ACC112 (cell line): ENCODE data around the gene CHID1.

Source experiments
- H2AFZ ChIP-seq: fragments of 200-600 bp; sonication (generic); one replicate; pipeline ENCODE4 v1.6.0; 2017; ENCODE audit warnings: antibody characterized with exemption, low read length; ENCODE audit not compliant: unreplicated experiment
- H3K27ac ChIP-seq: fragments of 200-600 bp; sonication (generic); 2 replicates; pipeline ENCODE4 v1.5.1; 2014; ENCODE audit warnings: low read depth, mild to moderate bottlenecking, antibody characterized with exemption, low read length, moderate library complexity
- H3K27me3 ChIP-seq: fragments of 200-600 bp; sonication (generic); 2 replicates; pipeline ENCODE4 v1.6.1; 2014; ENCODE audit warnings: mild to moderate bottlenecking, antibody characterized with exemption, low read length, moderate library complexity, mixed read lengths; ENCODE audit not compliant: insufficient read depth
- H3K36me3 ChIP-seq: fragments of 200-600 bp; sonication (generic); 2 replicates; pipeline ENCODE4 v1.6.1; 2016; ENCODE audit warnings: mild to moderate bottlenecking, antibody characterized with exemption, low read length, moderate library complexity, mixed read lengths; ENCODE audit not compliant: insufficient read depth
- H3K4me1 ChIP-seq: fragments of 200-600 bp; sonication (generic); one replicate; pipeline ENCODE4 v1.6.1; 2016; ENCODE audit warnings: low read length, mixed read lengths; ENCODE audit not compliant: insufficient read depth, unreplicated experiment, control insufficient read depth
- H3K4me3 ChIP-seq: fragments of 200-600 bp; sonication (generic); 2 replicates; pipeline ENCODE4 v1.5.1; 2014; ENCODE audit warnings: mild to moderate bottlenecking, low read depth, low read length
- H3K79me2 ChIP-seq: fragments of 200-600 bp; sonication (generic); one replicate; pipeline ENCODE4 v1.6.0; 2016; ENCODE audit warnings: low read length; ENCODE audit not compliant: control insufficient read depth, unreplicated experiment, insufficient read depth

Gene CHID1

DNA sequence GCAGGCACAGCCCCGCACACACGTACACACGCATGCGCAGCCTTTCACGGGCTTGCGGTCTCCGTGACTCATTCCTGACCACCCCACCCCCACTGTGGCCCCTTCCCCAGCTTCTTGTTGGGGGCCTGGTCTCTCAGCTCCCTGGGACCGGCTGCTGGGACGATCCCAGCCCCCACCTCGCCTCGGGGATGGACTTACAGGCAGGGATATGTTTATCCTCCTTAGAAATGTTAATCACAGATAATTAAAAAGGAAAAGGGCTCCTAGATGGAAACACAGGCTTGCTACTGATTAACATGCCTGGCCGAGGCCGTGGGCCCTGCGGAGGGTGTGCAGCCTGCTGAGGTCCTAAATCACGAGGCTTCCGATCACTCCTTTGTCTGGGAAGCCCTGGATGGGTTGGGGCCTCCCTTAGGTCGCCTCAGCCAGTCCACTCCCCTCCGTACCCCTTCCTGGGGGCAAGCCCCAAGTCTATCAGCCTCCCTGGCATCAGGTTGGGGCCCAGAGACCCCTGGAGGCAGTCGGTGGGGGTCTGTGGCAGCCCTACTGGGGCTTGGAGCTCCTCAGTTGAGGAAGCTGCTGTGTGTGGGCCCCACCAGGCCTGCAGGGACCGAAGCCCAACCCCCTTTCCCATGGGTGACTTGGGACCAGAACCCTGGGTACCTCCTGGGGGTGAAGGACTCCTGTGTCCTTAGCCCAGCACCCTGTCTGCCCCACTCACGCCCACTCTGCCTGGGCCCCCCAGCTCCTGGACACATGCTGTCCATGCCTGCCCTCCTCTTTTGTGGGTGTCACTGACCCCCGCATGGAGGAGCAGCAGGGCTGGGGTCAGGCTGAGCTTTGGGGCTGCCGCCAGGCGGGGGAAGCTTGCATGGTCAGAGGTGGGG lies 47.3 kb downstream of the CHID1 start:
- H3K4me3 ChIP-seq = no peak overlapping the region
- H3K27me3 ChIP-seq = no peaks in the 10 kb centered on the region
- no peak overlapping the region for H3K27ac ChIP-seq
- H2AFZ ChIP-seq = no peak overlapping the region
- H3K79me2 ChIP-seq = peaks cover 4% of the 10 kb centered on the region
- peaks cover 16% of the 10 kb centered on the region for H3K4me1 ChIP-seq
- no peaks in the 10 kb centered on the region for H3K36me3 ChIP-seq

- no peak overlapping the region for H3K27ac ChIP-seq
- H3K36me3 ChIP-seq = no peaks in the 10 kb centered on the region
These were observed 48.0 kb downstream of the CHID1 start for GRCh38 chr11:862696-863022.

GRCh38 chr11:862081-862661 lies 48.4 kb downstream of the CHID1 start:
- Histone ChIP-seq H3K27ac (no peak overlapping the region), H3K27me3 (no peaks in the 10 kb centered on the region), H3K4me1 (peaks cover 16% of the 10 kb centered on the region), H3K36me3 (no peaks in the 10 kb centered on the region), H2AFZ (no peak overlapping the region), H3K4me3 (no peak overlapping the region), H3K79me2 (peaks cover 4% of the 10 kb centered on the region)

More at GRCh38 chr11:862696-863022, 48.0 kb downstream of the CHID1 start:
- Histone ChIP-seq H3K27me3 (no peaks in the 10 kb centered on the region), H3K79me2 (peaks cover 4% of the 10 kb centered on the region), H3K4me3 (no peak overlapping the region), H3K4me1 (peaks cover 16% of the 10 kb centered on the region), H2AFZ (no peak overlapping the region)

DNA sequence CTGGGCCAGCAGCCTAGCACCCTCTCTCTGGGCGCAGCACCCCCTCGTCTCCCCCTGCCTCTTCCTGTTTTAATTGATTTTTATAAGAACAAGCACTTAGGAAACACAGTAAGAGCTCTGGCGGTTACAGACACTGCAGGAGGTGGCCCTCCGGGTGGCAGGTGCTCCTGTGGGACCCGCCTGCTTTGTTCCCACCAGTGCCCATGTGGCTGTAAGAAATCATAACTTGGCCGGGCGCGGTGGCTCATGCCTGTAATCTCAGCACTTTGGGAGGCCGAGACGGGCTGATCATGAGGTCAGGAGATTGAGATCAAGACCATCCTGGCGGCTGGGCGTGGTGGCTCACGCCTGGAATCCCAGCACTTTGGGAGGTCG lies 49.5 kb downstream of the CHID1 start:
- Histone ChIP-seq H3K79me2 (peaks cover 4% of the 10 kb centered on the region), H3K4me1 (peaks cover 16% of the 10 kb centered on the region), H3K4me3 (no peak overlapping the region), H2AFZ (no peak overlapping the region), H3K27ac (no peak overlapping the region), H3K27me3 (no peaks in the 10 kb centered on the region), H3K36me3 (no peaks in the 10 kb centered on the region)

DNA sequence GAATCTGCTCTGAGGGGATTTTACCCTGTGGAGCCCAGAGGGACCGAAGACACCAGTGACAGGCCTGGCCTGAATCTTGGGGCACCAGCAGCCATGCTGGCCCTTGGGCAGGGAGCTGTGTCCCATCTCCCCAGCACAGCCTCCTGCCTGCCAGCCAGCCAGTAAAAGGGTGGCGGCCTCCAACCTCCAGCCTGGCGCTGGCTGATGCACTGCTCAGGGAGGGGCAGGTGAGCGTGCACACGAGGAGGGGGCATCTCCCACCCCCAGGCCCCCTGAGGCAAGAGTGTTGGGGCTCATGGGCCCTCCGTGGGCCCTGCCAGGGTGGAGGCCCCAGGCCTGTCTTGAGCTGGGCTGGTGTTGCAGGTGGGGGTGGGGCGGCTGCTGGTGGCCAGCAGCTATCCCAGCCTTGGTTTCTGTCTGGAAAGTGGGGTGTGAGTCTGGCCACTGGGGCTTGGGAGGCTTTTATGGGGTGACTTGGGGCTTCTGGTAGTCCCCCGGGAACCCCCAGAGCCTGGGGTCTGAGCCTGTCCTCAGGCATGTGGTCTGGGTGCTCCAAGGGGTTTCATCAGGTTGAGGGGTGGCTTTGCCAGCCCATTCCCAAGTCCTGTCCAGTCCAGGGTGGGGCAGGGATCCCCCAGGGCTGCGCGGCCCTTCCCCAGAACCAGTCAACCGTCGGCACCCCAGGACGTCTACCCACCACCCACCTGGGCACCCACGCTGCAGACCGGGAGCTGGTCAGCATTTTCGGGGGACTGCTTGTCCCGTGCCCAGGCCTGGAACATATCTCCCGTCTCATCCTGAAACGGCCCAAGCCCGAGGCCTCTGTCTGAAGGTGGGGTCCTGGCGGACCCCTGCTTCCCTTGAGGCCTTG lies 50.1 kb downstream of the CHID1 start:
- 0 out of 2 replicates have a peak overlapping the region, but pooled peaks have one; percentile 9 for H3K4me3 ChIP-seq
- peaks cover 4% of the 10 kb centered on the region for H3K79me2 ChIP-seq
- peaks cover 16% of the 10 kb centered on the region for H3K4me1 ChIP-seq
- peak overlapping the region; percentile 10; the same call in 1 of the 2 replicates for H3K27ac ChIP-seq
- no peak overlapping the region for H2AFZ ChIP-seq
- H3K27me3 ChIP-seq = no peaks in the 10 kb centered on the region
- H3K36me3 ChIP-seq = no peaks in the 10 kb centered on the region

DNA sequence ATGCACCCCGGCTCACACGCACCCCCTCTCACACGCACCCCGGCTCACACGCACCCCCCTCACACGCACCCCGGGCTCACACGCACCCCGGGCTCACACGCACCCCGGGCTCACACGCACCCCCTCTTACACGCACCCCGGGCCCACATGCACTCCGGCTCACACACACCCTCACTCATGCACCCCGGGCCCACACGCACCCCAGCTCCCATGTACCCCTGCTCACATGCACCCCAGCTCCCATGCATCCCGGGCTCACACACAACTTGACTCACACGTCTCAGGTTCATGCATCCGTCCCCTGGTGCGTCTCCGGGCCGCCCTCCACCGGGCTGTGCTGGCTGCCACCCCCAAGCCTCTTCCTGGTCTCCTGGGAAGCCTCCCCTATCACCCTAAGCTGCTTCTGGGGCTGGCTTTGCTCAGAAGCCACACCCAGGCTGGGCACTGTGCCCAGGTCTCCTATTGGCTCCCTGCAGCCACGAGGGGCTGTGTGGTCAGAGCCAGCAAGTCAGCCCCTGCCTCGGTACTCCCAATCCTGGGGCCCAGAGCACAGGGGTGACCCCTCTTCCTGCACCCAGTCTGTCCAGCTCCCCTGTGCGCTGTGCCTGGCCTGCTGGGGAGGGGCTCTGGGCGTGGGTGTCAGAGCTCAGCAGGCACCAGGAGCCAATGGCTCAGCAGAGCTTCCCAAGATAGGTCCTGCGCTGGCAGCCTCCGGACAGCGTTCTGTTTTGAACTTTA lies 51.0 kb downstream of the CHID1 start:
- Histone ChIP-seq H2AFZ (no peak overlapping the region), H3K79me2 (peaks cover 4% of the 10 kb centered on the region), H3K4me3 (0 out of 2 replicates have a peak overlapping the region, but pooled peaks have one; percentile 9), H3K27ac (peak overlapping the region; percentile 10; the same call in 1 of the 2 replicates), H3K36me3 (no peaks in the 10 kb centered on the region), H3K4me1 (peaks cover 16% of the 10 kb centered on the region), H3K27me3 (no peaks in the 10 kb centered on the region)

DNA sequence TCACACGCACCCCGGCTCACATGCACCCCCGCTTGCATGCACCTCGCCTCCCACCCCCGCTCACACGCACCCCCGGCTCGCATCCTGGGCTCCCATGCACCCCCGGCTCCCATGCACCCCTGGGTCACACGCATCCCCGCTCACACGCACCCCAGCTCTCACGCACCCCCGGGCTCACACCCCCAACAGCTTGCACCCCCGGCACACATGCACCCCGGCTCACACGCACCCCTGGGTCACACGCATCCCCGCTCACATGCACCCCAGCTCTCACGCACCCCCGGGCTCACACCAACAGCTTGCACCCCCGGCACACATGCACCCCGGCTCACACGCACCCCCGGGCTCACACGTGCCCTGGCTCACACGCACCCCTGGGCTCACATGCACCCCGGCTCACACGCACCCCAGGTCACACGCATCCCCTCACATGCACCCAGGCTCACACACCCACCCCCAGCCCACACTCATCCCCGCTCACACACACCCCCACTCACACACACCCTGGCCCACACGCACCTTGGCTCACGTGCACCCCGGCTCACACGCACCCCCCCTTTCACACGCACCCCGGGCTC lies 51.8 kb downstream of the CHID1 start:
- H3K79me2 ChIP-seq = peaks cover 4% of the 10 kb centered on the region
- H3K36me3 ChIP-seq = no peaks in the 10 kb centered on the region
- peaks cover 16% of the 10 kb centered on the region for H3K4me1 ChIP-seq
- H3K4me3 ChIP-seq = no peak overlapping the region
- H3K27me3 ChIP-seq = no peaks in the 10 kb centered on the region
- H2AFZ ChIP-seq = no peak overlapping the region
- H3K27ac ChIP-seq = no peak overlapping the region

DNA sequence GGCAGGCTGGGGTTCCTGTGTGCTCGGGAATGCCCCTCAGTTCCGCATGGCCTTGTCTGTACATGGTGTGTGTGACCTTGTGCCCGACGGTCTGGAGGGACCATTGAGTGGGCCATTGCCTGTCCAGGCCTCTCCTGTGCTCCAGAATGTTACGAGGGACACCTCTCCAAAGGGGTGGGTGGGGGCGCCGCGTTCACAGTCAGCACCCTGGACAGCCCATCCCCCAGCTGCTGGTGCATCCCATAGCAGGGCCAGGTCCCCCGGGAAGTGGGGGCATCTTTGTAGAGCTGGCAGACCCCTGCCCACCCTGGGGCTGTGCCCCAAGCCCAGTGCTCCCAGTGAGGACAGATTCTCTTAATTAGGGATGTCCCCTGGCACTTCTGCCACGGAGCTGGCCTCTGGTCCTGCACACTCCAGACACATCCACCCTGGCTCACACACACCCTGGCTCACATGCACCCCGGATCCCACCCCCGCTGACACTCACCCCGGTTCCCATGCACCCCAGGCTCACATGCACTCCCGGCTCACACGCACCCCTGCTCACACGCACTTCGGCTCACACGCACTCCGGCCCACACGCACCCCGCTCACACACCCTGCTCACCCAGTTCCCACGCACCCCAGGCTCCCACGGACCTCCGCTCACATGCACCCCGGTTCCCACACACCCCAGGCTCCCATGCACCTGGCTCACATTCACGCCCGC lies 52.4 kb downstream of the CHID1 start:
- H3K4me1 ChIP-seq = peaks cover 16% of the 10 kb centered on the region
- H3K79me2 ChIP-seq = peaks cover 4% of the 10 kb centered on the region
- no peak overlapping the region for H3K27ac ChIP-seq
- H3K4me3 ChIP-seq = no peak overlapping the region
- H3K27me3 ChIP-seq = no peaks in the 10 kb centered on the region
- no peaks in the 10 kb centered on the region for H3K36me3 ChIP-seq
- H2AFZ ChIP-seq = no peak overlapping the region

DNA sequence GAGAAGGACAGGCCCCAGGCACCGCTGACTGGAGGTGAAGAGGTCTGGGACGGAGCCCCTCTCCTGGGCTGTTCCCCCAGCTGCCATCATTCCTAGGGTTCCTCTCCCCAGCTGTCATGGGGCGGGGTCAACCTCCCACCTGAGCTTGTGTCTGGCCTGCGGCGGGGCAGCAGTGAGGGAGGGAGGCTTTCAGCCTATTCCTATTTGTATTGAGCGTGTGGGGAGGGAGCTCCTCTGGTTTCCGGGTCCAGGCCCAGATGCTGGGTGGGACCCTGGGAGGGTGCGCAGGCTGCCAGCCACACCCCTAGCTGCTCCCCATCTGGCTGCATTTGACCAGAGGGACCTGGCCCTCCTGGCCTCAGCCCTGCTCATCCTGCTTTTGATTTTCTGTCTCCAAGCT lies 54.2 kb downstream of the CHID1 start:
- Histone ChIP-seq H3K4me1 (peaks cover 16% of the 10 kb centered on the region), H3K4me3 (no peak overlapping the region), H3K27ac (no peak overlapping the region), H2AFZ (no peak overlapping the region), H3K79me2 (peaks cover 4% of the 10 kb centered on the region), H3K36me3 (no peaks in the 10 kb centered on the region), H3K27me3 (no peaks in the 10 kb centered on the region)
